Endothelial cell of umbilical vein (primary cell): ENCODE results near the gene STT3B.

Experiments
- EZH2 ChIP-seq: IDR thresholded peaks from 2 replicates; pipeline ENCODE4 v1.6.1; 2012; ENCODE audit warnings: borderline replicate concordance, low read depth, mild to moderate bottlenecking, moderate library complexity, low read length, inconsistent platforms; ENCODE audit not compliant: severe bottlenecking
- JUN ChIP-seq: IDR thresholded peaks from 2 replicates; pipeline ENCODE4 v1.6.1; 2011; ENCODE audit warnings: borderline replicate concordance, low read depth; ENCODE audit not compliant: insufficient read length, insufficient read depth
- POLR2A ChIP-seq: IDR thresholded peaks from 2 replicates; pipeline ENCODE4 v1.6.1; 2012; ENCODE audit warnings: low read depth, mild to moderate bottlenecking, control low read depth, low read length
- POLR2AphosphoS5 ChIP-seq: IDR thresholded peaks from 2 replicates; pipeline ENCODE4 v1.6.1; 2012; ENCODE audit warnings: low read depth, mild to moderate bottlenecking, control low read depth, low read length, moderate library complexity; ENCODE audit not compliant: insufficient read depth
- TF ChIP-seq, protein P1 (sequence below), 2 donors: IDR thresholded peaks; 1 replicate in 1 of 2; 2 replicates in 1 of 2; pipeline ENCODE4 v1.5.1; 2011; ENCODE audit warnings: low read length in 2 of 2, mild to moderate bottlenecking in 2 of 2, moderate library complexity in 2 of 2, control low read depth in 1 of 2, inconsistent platforms in 1 of 2, low read depth in 1 of 2; ENCODE audit not compliant: insufficient read depth in 1 of 2; ENCODE audit errors: extremely low read depth in 1 of 2

DNA sequence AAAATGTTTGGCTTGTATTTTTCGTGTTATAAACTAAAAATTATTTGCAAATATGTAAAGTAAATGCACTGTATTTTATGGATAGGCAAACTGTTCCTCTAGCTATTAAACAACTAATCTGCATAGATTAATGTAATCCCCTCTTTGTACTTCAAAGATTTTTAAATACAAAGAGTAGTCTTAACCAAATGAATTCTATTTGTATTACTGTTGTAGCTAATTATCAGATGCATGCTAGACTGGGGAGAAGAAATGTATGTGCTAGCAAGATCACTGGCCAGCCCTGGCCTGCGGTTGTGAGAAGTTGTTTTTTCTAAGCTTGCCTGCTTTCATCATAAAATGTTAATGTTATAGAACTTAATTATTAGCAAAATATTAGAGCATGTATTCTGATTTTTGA is 92.6 kb downstream of the STT3B start:
- TF ChIP-seq, protein P1, sequence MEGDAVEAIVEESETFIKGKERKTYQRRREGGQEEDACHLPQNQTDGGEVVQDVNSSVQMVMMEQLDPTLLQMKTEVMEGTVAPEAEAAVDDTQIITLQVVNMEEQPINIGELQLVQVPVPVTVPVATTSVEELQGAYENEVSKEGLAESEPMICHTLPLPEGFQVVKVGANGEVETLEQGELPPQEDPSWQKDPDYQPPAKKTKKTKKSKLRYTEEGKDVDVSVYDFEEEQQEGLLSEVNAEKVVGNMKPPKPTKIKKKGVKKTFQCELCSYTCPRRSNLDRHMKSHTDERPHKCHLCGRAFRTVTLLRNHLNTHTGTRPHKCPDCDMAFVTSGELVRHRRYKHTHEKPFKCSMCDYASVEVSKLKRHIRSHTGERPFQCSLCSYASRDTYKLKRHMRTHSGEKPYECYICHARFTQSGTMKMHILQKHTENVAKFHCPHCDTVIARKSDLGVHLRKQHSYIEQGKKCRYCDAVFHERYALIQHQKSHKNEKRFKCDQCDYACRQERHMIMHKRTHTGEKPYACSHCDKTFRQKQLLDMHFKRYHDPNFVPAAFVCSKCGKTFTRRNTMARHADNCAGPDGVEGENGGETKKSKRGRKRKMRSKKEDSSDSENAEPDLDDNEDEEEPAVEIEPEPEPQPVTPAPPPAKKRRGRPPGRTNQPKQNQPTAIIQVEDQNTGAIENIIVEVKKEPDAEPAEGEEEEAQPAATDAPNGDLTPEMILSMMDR (IDR thresholded peaks at IDR 0.05; ENCODE audit: extremely low read depth in 1 of 2, insufficient read depth in 1 of 2, low read depth in 1 of 2, low read length in 2 of 2), result no peak
- TF ChIP-seq JUN (no peak), EZH2 (no peak), POLR2A (no peak), POLR2AphosphoS5 (no peak)
